ENCODE measurements around the gene WDR1. TPM values are rescaled to one million over a fixed set of nuclear protein-coding genes. Genes with fewer than 3 reads are reported as not detected.

Gene WDR1
- total and polyA plus RNA-seq, 2 donors (not counting 1 experiment from before 2014, with no cell fraction given), result 331 to 751 TPM

GRCh38 chr4:10075953-10076391 lies 40.6 kb downstream of the WDR1 start:
- no peaks in the 10 kb centered on the region for H4K20me1 ChIP-seq (ENCODE audit: control insufficient read depth, extremely low read depth, insufficient read depth, low read length)
- peaks cover 62% of the 10 kb centered on the region for H3K36me3 ChIP-seq (ENCODE audit: control insufficient read depth, insufficient read depth, low read length)

GRCh38 chr4:10075158-10075863 lies 41.3 kb downstream of the WDR1 start:
- Histone ChIP-seq H3K36me3 (ENCODE audit: control insufficient read depth, insufficient read depth, low read length) (peaks cover 57% of the 10 kb centered on the region), H3K9me3 (ENCODE audit: control insufficient read depth, insufficient read depth, low read depth, low read length) (no peaks in the 10 kb centered on the region), H3K9ac (ENCODE audit: insufficient read depth, low read length) (no peak overlapping the region), H4K20me1 (ENCODE audit: control insufficient read depth, extremely low read depth, insufficient read depth, low read length) (no peaks in the 10 kb centered on the region), H3K4me1 (ENCODE audit: control insufficient read depth, extremely low read depth, insufficient read depth, low read length) (no peaks in the 10 kb centered on the region), H3K27ac (ENCODE audit: insufficient read depth, low read length) (no peak overlapping the region), H3K4me3 (replicated peaks in 1 of 4; ENCODE audit: control extremely low read depth in 1 of 4, insufficient read depth in 1 of 4, low read depth in 3 of 4, low read length in 4 of 4) (no peak overlapping the region), H3K79me2 (ENCODE audit: control insufficient read depth, insufficient read depth, low read length) (peaks cover 2% of the 10 kb centered on the region), H3K4me2 (ENCODE audit: extremely low read depth, insufficient read depth, low read length) (no peak overlapping the region), H2AFZ (ENCODE audit: low read length) (no peak overlapping the region), H3K27me3 (ENCODE audit: control insufficient read depth, insufficient read depth, low read length) (no peaks in the 10 kb centered on the region)
- no peak for DNase-seq (ENCODE audit: low read depth in 2 of 2)
- TF ChIP-seq CTCF (conservative IDR thresholded peaks at IDR 0.05 in 1 of 2, IDR thresholded peaks at IDR 0.05 in 1 of 2; ENCODE audit: low read depth in 1 of 2, low read length in 2 of 2), result no peak
- no peak for TF ChIP-seq EZH2 (IDR thresholded peaks at IDR 0.05; ENCODE audit: low read length, missing control alignments)

More at GRCh38 chr4:10075953-10076391, 40.6 kb downstream of the WDR1 start:
- Histone ChIP-seq H3K9ac (ENCODE audit: insufficient read depth, low read length) (no peak overlapping the region), H3K27me3 (ENCODE audit: control insufficient read depth, insufficient read depth, low read length) (no peaks in the 10 kb centered on the region), H2AFZ (ENCODE audit: low read length) (no peak overlapping the region), H3K27ac (ENCODE audit: insufficient read depth, low read length) (no peak overlapping the region), H3K9me3 (ENCODE audit: control insufficient read depth, insufficient read depth, low read depth, low read length) (no peaks in the 10 kb centered on the region), H3K4me1 (ENCODE audit: control insufficient read depth, extremely low read depth, insufficient read depth, low read length) (no peaks in the 10 kb centered on the region), H3K79me2 (ENCODE audit: control insufficient read depth, insufficient read depth, low read length) (peaks cover 3% of the 10 kb centered on the region), H3K4me3 (replicated peaks in 1 of 4; ENCODE audit: control extremely low read depth in 1 of 4, insufficient read depth in 1 of 4, low read depth in 3 of 4, low read length in 4 of 4) (no peak overlapping the region), H3K4me2 (ENCODE audit: extremely low read depth, insufficient read depth, low read length) (no peak overlapping the region)
- TF ChIP-seq CTCF (conservative IDR thresholded peaks at IDR 0.05 in 1 of 2, IDR thresholded peaks at IDR 0.05 in 1 of 2; ENCODE audit: low read depth in 1 of 2, low read length in 2 of 2) (no peak), EZH2 (IDR thresholded peaks at IDR 0.05; ENCODE audit: low read length, missing control alignments) (no peak)
- no peak for DNase-seq (ENCODE audit: low read depth in 2 of 2)

DNA sequence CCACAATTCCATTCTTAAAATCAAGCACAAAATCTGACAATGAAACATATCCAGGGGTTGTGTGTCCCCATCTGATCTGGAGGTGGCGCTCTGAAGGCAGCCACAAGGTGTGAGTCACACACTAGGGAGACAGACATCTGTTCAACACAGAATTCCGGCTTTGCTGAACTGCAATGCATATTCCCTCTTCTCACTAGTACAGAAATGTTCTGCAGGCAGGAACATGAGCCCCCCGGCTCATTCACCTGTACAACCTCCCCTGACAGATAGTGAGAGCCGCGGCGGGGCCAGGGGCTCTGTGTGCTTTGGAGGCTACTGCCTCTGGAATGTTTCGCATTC lies 41.9 kb downstream of the WDR1 start:
- H3K9ac ChIP-seq (ENCODE audit: insufficient read depth, low read length), result no peak overlapping the region
- H3K79me2 ChIP-seq (ENCODE audit: control insufficient read depth, insufficient read depth, low read length), result peaks cover 2% of the 10 kb centered on the region
- no peak overlapping the region for H2AFZ ChIP-seq (ENCODE audit: low read length)
- no peak overlapping the region for H3K4me3 ChIP-seq (replicated peaks in 1 of 4; ENCODE audit: control extremely low read depth in 1 of 4, insufficient read depth in 1 of 4, low read depth in 3 of 4, low read length in 4 of 4)
- no peaks in the 10 kb centered on the region for H3K4me1 ChIP-seq (ENCODE audit: control insufficient read depth, extremely low read depth, insufficient read depth, low read length)
- no peaks in the 10 kb centered on the region for H4K20me1 ChIP-seq (ENCODE audit: control insufficient read depth, extremely low read depth, insufficient read depth, low read length)
- H3K27me3 ChIP-seq (ENCODE audit: control insufficient read depth, insufficient read depth, low read length), result no peaks in the 10 kb centered on the region
- no peak for TF ChIP-seq EZH2 (IDR thresholded peaks at IDR 0.05; ENCODE audit: low read length, missing control alignments)
- TF ChIP-seq CTCF (conservative IDR thresholded peaks at IDR 0.05 in 1 of 2, IDR thresholded peaks at IDR 0.05 in 1 of 2; ENCODE audit: low read depth in 1 of 2, low read length in 2 of 2), result peak; percentile 40 to 62
- DNase-seq (ENCODE audit: low read depth in 2 of 2), result peak; percentile 60 to 67
- no peak overlapping the region for H3K27ac ChIP-seq (ENCODE audit: insufficient read depth, low read length)
- no peaks in the 10 kb centered on the region for H3K9me3 ChIP-seq (ENCODE audit: control insufficient read depth, insufficient read depth, low read depth, low read length)
- H3K4me2 ChIP-seq (ENCODE audit: extremely low read depth, insufficient read depth, low read length), result no peak overlapping the region
- peaks cover 55% of the 10 kb centered on the region for H3K36me3 ChIP-seq (ENCODE audit: control insufficient read depth, insufficient read depth, low read length)
